Measurements from ENCODE around the gene MEAF6.

Gene MEAF6

GRCh38 chr1:37472281-37472680 lies 42.3 kb downstream of the MEAF6 start:
- no peak for DNase-seq

GRCh38 chr1:37471345-37472231 lies 43.0 kb downstream of the MEAF6 start:
- peak; percentile 63 for DNase-seq

- no peak for DNase-seq
Measured at GRCh38 chr1:37469386-37469785, 45.2 kb downstream of the MEAF6 start.

GRCh38 chr1:37468037-37468436 lies 46.5 kb downstream of the MEAF6 start:
- no peak for DNase-seq

- no peak for DNase-seq
Measured at GRCh38 chr1:37465593-37466517, 48.7 kb downstream of the MEAF6 start.

GRCh38 chr1:37464443-37464842 lies 50.1 kb downstream of the MEAF6 start:
- no peak for DNase-seq

- DNase-seq: no peak
Measured at GRCh38 chr1:37461698-37462436, 52.7 kb downstream of the MEAF6 start.

- no peak for DNase-seq
Measured at GRCh38 chr1:37458551-37458950, 56.0 kb downstream of the MEAF6 start.

- DNase-seq: no peak
Measured at GRCh38 chr1:37456614-37457013, 58.0 kb downstream of the MEAF6 start.

GRCh38 chr1:37455516-37455915 lies 59.0 kb downstream of the MEAF6 start:
- DNase-seq: no peak

GRCh38 chr1:37453647-37454046 lies 60.9 kb downstream of the MEAF6 start:
- no peak for DNase-seq

GRCh38 chr1:37452416-37452815 lies 62.1 kb downstream of the MEAF6 start:
- no peak for DNase-seq

- no peak for DNase-seq
Measured at GRCh38 chr1:37449936-37450335, 64.6 kb downstream of the MEAF6 start.

GRCh38 chr1:37448691-37449417 lies 65.7 kb downstream of the MEAF6 start:
- no peak for DNase-seq

GRCh38 chr1:37448185-37448584 lies 66.4 kb downstream of the MEAF6 start:
- DNase-seq: no peak

GRCh38 chr1:37446874-37447273 lies 67.7 kb downstream of the MEAF6 start:
- DNase-seq: no peak

GRCh38 chr1:37442644-37443043 lies 71.9 kb downstream of the MEAF6 start:
- no peak for DNase-seq

Data from SHP77 treated with DMSO at 0.1 percent for 48 hours (cell line).